ENCODE results near the gene SSH2.

DNA sequence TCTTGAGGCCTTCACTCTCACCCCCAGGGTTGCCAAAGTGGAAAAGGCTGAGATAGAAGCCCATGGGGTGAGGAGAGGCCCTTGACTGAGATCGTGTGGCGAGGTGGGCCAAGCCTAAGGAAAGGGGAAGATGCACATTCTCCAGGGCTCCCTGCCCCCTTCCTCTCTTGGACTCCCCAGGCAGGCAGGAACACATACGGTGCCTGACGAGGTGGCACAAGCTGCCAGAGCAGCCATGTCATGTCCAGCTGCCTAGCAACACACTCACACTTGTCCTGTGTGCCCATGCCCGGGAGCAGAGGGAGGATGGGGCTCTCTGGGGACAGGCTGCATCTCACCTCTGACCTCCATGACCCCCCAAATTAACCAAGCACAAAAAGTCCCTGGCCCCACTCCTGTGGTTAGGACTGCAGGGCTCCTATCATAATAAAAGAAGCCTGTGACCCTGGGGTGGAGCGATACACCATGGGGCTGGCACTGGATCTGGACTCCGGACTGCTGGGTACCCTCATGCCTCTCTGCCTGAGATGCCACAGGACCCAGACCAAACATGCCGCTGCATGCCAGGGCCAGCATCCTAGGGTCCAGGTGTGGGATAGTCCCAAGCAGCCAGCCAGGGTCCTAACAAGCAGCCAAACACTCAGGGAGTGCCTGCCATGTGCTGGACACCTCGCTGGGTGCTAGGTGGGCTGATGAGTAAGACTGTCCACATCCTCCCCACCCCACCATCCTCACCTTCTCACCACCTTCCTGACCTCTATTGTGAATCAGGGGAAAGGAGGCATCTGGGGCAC, 343.2 kb downstream of the SSH2 start:
- TF ChIP-seq, protein P1, sequence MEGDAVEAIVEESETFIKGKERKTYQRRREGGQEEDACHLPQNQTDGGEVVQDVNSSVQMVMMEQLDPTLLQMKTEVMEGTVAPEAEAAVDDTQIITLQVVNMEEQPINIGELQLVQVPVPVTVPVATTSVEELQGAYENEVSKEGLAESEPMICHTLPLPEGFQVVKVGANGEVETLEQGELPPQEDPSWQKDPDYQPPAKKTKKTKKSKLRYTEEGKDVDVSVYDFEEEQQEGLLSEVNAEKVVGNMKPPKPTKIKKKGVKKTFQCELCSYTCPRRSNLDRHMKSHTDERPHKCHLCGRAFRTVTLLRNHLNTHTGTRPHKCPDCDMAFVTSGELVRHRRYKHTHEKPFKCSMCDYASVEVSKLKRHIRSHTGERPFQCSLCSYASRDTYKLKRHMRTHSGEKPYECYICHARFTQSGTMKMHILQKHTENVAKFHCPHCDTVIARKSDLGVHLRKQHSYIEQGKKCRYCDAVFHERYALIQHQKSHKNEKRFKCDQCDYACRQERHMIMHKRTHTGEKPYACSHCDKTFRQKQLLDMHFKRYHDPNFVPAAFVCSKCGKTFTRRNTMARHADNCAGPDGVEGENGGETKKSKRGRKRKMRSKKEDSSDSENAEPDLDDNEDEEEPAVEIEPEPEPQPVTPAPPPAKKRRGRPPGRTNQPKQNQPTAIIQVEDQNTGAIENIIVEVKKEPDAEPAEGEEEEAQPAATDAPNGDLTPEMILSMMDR (IDR thresholded peaks at IDR 0.05; ENCODE audit: borderline replicate concordance, extremely low read depth, low read length, poor library complexity, severe bottlenecking), result no peak
- no peak for TF ChIP-seq EZH2 (IDR thresholded peaks at IDR 0.05; ENCODE audit: borderline replicate concordance, low read depth, low read length, severe bottlenecking)
